Dedifferentiated amniotic fluid mesenchymal stem cell (primary cell): ENCODE measurements around the gene VWC2.
"Not testable (repeated sequence)": the region's sequence is repeated elsewhere in the genome, so short reads cannot be mapped to it uniquely, and the experiment has no call there.

Source experiments
- DNase-seq: peaks from one replicate; pipeline ENCODE4 v3.0.0-alpha.2; 2016; ENCODE audit errors: extremely low spot score

VWC2 gene

GRCh38 chr7:49850921-49851613 lies 77.6 kb downstream of the VWC2 start:
- DNase-seq: no peak

GRCh38 chr7:49851614-49851934 lies 78.1 kb downstream of the VWC2 start:
- DNase-seq: not testable (repeated sequence)

- peak; percentile 19 for DNase-seq
Measured at GRCh38 chr7:49852619-49853462, 79.4 kb downstream of the VWC2 start.

- DNase-seq: no peak
Measured at GRCh38 chr7:49855281-49855980, 82.0 kb downstream of the VWC2 start.

- no peak for DNase-seq
Measured at GRCh38 chr7:49860293-49860692, 86.9 kb downstream of the VWC2 start.

GRCh38 chr7:49866076-49866735 lies 92.8 kb downstream of the VWC2 start:
- DNase-seq: no peak

- no peak for DNase-seq
Measured at GRCh38 chr7:49866910-49867309, 93.5 kb downstream of the VWC2 start.

- no peak for DNase-seq
Measured at GRCh38 chr7:49873420-49873819, 100.0 kb downstream of the VWC2 start.

- DNase-seq: no peak
Measured at GRCh38 chr7:49875336-49875735, 101.9 kb downstream of the VWC2 start.

- no peak for DNase-seq
Measured at GRCh38 chr7:49876202-49876601, 102.8 kb downstream of the VWC2 start.

- DNase-seq: no peak
Measured at GRCh38 chr7:49878089-49878488, 104.7 kb downstream of the VWC2 start.

- no peak for DNase-seq
Measured at GRCh38 chr7:49878627-49879026, 105.2 kb downstream of the VWC2 start.

- no peak for DNase-seq
Measured at GRCh38 chr7:49883933-49884332, 110.5 kb downstream of the VWC2 start.

- no peak for DNase-seq
Measured at GRCh38 chr7:49885593-49886285, 112.3 kb downstream of the VWC2 start.

GRCh38 chr7:49892481-49892880 lies 119.0 kb downstream of the VWC2 start:
- DNase-seq: no peak

- DNase-seq: no peak
Measured at GRCh38 chr7:49893131-49893530, 119.7 kb downstream of the VWC2 start.

- DNase-seq: no peak
Measured at GRCh38 chr7:49894543-49894942, 121.1 kb downstream of the VWC2 start.

GRCh38 chr7:49911909-49912308 lies 138.5 kb downstream of the VWC2 start:
- no peak for DNase-seq

- no peak for DNase-seq
Measured at GRCh38 chr7:49926720-49927119, 153.3 kb downstream of the VWC2 start.

GRCh38 chr7:49927631-49928030 lies 154.2 kb downstream of the VWC2 start:
- DNase-seq: no peak

- DNase-seq: no peak
Measured at GRCh38 chr7:49928787-49929186, 155.3 kb downstream of the VWC2 start.

GRCh38 chr7:49931627-49932026 lies 158.2 kb downstream of the VWC2 start:
- DNase-seq: no peak
